Stimulated activated CD8-positive, alpha-beta memory T cell treated with anti-CD3 and anti-CD28 coated beads, Interleukin-4, amount 100 ng/mL, for 48 hours (primary cell): ENCODE data around the gene NAT10.
A peak's percentile ranks its signal among the peaks of the same experiment; 100 is the strongest.

Experiments used
- DNase-seq: peaks from one replicate; pipeline ENCODE4 v3.0.0-alpha.2; 2020

NAT10 gene

DNA sequence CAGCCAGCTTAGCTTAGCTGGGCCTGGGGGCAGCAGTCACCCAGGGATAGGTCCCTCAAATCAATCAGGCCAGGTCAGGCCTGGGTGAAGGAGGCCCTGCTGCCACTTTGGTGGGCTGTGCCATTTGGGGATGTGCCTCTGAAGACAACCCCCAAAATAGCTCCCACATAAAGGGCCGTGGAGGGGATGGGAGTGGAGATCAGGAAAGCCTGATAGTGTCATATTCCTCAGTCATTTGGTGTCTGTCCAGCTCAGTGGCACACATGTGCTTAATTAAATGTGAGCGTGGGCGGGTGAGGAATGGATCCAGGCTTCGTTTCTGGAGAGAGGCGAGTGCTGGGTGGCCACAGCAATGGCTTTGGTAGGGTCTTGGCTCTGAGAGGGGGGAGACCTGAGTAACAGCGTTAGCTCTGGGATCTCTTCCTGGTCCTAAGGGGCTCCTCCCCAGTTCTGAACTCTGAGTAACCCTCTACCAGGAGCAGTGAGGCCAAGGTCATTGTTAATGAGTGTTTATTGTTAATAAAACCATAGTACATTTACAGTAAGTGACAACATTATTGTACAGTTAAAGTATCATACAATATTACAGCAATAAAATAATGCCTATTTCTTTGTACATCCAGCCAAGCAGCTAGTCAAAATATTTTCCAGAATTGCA is 45.2 kb downstream of the NAT10 start:
- DNase-seq = no peak

- DNase-seq = no peak
These were observed 45.7 kb downstream of the NAT10 start for GRCh38 chr11:34151166-34151565.

DNA sequence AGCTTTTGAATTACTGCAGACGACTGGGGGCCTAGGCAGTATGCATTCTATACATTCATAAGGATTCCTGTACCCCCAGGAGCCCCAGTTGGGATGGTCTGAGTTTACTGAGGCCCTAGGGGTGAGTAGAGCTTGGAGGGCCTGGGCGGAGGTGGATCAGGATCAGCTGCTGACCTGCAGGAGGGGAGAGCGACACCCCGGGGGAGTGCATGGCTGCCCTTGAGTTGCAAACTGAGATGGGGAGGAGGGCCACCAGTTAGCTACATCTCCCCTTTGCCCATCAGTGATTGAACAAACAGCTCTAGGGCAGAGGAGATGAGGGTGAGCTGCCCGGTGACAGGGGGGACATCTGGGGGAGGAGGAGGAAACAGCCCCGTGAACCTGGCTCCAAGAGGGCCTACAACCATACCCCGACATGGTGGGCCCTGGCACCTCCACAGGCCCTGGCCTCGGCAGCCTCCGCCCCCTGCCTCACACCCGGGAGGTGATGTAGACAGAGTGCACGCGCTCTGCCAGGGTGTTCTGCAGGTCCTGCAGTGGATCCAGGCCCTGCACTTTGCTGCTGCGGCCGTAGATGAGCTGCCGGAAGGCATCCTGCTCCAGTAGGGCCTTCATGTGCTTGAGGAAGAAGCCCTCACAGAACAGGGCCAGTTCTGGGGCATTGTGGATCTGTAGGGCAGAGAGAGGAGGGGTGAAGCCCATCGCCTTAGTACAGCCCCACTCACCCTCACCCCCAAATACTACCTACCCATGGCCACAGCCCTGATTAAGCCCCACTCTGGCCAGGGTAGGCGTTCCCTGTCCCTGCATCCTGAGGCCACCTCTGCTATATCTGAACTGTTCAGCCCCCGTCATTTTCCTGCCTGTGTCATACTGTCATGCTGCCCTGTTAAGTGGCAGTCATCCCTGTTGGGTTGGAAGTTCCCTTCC is 46.8 kb downstream of the NAT10 start:
- no peak for DNase-seq

DNA sequence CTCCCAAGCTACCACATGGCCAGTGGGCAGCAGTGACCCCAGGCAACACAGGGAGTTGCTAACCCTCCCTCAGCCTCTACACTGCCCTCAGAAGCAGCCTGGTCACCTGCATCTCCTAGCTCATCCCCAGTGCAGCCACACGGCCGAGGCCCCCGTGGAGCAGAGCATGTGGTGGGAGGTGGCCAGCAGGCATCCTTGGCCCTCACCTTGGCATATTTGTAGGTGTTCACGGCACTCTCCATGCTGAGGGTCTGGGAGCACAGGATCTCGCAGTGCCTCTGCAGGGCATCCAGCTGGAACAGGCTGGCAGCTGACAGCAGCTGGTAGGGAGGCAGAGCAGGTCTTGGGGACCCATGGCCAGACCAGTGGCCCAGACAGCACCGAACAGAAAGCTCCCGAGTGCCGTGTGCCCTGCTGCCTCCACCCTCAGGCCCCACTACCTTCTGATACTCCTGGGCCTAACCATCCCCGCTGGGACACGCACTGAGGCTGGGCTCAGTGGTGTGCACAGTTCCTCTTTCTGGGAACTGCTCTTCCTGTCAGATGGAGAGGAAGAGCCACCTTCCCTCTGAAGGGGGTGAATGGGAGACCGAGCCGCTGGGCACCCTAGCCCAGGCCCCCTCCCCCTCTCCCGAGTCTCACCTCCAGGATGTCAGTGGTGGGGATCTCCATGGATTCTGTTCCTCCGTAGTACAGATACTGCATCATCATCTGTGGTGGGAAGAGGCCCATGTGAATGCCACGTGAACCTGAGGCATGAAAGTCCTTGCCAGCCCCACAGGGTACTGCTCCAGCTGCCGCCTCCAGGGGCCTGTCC is 48.8 kb downstream of the NAT10 start:
- no peak for DNase-seq

DNA sequence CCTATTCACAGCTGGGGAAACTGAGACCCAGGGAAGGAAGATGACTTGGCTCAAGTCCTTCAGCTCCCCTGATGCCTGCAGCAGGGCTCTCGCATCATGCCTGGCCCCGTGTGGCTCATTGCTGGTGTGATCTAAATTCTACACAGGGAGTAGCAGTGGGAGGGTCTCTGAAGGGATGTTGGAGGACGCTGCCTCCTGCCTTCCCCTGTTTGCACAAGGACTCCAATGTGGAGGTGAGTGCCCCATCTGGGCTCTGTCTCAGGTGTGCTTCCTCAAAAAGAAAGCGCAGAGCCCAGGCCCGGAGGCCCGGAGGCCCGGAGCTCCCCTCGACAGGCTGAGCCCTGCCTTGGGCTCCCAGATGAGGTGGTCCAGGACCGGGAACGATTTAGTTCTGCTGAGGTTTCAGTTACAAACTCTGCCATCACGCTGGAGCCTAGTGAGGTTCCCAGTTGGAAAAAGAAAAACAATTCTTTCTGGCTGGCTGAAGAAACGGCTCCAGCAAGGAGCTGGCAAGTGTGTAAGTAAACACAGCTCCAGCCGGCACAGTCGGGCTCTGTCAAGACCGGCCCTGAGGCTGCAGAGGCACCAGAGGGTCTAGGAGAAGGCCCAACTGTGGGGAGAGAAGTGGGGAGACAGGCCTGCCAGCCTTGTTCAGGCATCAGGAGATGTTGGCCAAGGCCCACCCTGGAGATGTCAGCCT is 49.8 kb downstream of the NAT10 start:
- DNase-seq = no peak

DNA sequence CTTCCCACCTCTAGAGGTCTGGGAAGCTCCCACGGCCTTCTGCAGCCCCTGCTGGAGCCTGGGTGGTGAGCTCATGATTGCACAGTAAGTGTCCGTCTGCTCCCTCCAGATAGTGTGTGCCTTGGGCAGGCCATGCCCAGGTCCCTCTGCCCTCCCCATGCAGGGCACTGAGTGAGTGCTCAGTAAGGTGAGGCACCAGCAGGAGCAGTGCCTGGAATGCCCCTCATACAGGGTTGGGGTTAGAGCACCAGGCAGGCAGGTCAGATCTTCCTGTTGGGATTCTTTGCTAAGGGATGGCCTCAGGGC is 50.3 kb downstream of the NAT10 start:
- no peak for DNase-seq

DNA sequence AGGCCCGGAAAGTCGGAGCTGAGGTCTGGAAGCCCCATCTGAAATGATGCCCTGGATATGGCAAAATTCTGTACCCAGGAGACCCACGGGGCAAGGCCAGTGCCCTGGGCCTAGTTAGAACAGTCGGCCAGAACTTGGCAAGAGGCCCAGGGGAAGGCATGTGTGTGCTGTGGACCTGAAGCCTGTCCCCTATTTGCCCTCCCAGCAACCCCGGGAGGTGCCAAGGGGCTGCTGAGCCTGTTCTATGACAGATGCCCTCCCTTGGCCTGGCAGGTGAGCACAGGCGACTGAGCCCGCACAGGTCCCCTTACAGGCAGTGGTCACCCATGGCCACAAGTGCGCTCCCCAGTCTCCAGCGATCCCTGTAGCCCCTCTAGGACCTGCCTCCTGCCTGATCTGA is 51.7 kb downstream of the NAT10 start:
- no peak for DNase-seq

DNA sequence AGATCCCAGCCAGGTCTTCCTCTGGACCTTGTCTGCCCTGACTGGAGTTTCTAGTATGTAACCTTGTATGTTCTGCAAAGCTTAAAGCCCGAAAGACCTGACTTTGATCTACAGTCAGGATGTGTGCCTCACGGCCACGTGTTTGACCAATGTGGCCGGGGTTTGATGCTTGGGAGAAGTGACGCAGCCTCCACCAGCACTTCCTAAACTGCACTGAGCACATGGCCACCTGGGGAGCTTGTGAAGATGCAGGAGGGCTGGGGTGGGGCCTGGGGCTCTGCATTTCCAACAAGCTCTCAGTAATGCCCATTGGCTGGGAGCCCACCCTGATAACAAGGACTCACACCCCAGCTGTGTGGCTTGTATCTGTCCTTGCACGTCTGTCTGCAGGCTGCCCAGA is 53.2 kb downstream of the NAT10 start:
- peak; percentile 53 for DNase-seq

DNA sequence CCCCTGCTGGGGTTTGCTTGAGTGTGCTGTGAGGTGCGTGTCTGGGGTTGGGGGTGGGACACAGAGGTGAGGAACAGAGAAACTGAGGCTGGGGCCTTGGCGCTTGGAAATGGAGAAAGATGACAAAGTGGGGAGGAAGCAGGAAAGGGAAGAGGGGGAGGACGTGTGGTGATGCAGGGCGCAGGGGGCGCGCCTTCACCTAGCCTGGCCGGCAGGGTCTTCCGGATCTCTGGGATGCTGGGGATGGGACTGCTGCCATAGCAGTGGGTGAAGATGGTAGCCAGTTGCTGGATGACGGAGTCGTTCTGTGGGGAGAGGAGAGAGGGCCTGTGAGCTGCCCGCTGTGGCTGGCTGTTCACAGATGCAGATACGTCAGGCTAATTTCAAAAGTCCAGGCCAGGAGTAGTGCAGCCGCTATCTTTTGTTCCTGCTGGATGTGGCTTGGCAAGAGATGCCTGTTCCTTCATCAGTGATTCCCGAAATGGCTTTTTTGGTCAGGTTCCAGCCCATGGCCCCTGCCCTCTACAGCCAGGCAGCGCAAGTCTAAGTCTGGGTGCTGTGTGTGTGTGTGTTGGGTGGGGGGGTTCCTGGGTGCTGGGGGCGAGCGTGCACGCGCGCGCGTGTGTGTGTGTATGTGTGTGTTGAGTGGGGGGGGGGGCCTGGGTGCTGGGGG is 54.8 kb downstream of the NAT10 start:
- no peak for DNase-seq

GRCh38 chr11:34160791-34161190 is 55.4 kb downstream of the NAT10 start:
- DNase-seq = no peak

DNA sequence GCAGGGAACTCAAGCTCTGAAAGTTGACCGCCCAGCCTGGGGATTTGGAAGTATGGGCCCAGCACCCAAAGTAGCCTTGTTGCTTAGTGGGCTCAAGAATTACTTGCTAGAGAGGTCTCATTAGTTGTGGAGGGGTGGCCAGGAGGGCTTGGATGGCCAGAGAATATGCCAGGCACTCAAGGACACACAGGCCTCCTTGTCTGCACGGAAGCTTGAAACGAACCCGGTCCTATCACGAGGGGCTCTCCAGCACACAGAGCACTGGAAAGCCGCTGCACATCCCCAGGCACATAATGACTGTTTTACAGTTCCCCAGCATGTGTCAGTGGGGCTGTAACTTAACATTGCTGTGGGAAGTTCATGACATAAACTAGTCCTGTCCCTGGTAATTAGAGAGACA is 55.9 kb downstream of the NAT10 start:
- DNase-seq = no peak

DNA sequence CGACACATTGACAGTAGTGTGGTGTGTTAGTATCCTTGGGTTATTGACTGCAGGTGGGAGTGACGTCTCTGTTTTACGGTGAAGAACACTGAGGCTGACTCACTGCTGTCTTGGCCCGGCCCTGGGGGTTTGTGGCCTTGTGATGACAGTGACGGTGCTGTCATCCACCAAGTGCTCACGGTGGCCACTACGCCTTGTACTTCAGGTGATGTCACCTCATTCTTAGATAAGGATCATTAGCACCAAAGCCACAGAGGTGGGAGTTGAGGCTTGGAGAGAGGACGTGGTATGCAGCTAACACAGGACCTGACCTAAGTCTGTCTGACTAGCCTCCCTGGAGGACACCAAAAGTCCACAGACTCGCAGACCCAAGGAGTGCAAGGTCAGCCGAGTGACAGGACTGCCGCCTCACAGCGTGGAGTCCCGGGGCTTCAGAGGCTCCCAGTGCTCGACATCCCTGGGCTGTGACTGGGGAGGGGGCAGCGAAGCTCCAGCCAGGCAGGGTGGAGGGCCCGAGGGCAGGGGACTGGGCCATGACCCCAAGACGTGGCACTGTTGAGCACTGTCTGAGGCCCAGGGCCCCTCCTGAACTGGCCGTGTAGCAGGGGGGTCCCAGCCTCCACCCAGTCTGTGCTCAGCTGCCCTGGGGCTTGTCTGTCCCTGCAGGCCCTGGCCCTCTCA is 56.5 kb downstream of the NAT10 start:
- DNase-seq = peak; percentile 75

GRCh38 chr11:34162493-34162820 is 57.0 kb downstream of the NAT10 start:
- DNase-seq = no peak

DNA sequence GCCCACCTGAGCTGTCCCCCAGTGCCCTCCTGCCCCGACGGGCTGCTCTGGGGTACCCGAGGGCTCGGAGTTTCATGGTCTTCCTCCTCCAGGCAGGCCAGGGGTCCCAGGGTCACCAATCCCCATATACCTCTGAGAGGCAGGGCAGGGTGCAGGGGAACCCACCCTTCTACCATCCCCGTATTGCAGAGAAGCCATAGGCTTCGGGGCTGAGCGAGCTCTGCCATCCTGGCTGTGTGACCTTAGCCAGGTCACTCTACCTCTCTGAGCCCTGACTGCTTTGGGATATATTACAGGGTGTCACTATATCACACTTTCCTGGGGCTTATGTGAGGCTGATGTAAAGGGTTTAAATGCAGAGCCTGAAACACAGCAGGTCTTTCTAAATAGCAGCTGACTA is 57.4 kb downstream of the NAT10 start:
- no peak for DNase-seq

GRCh38 chr11:34165121-34165520 is 59.7 kb downstream of the NAT10 start:
- no peak for DNase-seq

DNA sequence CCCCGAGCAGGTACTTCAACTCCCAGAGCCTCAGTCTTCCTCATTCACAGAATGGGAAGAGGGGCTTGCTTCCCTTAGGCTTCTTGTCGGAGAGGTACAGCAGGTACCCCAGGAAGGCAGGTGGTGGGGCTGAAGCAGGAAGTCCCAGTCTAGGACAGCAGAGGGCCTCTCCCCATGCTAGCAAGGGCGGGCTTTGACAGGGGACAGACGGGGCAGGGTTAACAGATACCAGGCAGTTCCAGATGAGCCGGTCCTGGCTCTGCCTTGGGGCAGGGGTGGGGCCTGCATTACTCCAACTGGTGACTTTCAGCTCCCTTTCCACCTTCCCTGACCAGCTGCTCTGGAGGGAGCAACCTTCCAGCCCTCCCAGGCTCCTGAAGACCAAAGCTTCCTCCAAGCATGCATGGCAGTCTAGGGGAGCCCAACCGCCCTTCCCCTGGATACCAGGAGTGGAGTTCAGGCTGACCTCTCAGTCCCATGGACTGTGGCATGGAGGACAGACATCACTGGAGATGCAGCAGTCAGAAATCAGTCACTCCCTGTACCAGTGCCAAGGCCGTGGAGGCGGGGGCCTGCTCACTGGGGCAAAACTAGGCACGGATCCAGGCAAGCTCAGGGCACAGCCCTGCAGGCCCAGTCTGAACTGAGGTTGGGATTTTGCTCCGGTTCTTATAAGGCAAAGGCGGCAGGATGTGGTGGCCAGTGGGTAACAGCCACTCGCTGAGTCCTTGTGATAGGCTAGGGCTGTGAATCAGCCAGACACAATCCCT is 60.5 kb downstream of the NAT10 start:
- DNase-seq = no peak

DNA sequence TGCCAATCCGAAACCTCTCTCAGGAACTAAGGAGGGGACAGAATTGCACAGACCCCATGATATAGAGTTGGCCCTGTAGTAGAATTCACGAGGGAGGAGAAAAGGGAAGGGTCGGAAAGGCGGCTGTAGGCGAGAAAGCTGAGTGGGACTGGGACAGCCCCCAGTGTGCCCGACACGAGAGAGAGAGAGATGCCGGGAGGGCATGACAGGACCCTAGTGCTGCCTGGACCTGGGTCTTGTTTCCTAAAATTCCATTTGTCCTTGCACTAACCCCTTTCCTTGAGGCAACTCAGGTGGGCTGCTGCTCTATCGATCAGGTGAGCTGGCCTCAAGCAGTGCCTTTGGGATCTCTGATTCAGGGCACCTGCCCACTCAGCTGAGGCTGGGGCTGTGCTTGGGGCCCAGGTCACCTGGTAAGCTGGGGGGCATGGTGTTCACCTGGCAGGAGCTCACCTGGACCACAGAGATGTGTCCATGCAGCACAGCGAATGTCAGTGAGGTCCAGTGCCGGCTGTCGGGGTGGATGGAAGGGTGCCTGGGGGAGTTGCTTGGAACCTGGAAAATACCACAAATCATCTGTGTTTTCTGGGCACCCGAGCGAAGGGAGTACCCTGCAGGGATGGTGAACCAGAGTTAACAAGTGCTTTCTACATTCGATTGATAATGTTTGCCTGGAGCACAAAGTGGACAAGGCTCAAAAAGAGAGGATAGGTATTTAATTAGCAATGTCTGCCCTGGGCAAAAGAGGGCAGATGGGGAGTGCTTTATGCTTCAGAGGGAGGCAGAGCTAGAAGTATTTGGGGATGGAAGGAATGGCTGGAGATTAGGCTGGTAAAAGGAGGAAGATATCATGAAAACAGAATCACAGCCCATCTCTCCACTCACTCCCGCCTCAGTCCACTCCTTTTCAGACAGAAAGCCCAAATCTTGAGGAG is 61.6 kb downstream of the NAT10 start:
- no peak for DNase-seq

- no peak for DNase-seq
These were observed 62.5 kb downstream of the NAT10 start for GRCh38 chr11:34167961-34168360.

- no peak for DNase-seq
These were observed 63.4 kb downstream of the NAT10 start for GRCh38 chr11:34168642-34169420.
